Natural killer cell (primary cell): Measurements from ENCODE around the gene IFRD2. TPM values are rescaled to one million over a fixed set of nuclear protein-coding genes. Genes with fewer than 3 reads are reported as not detected.
A peak's percentile ranks its signal among the peaks of the same experiment; 100 is the strongest.

Source experiments
- ATAC-seq, 3 donors: fragments of 150-1000 bp in 2 of 3; fragments of 200-7000 bp in 1 of 3; cut with Tn5 transposase; 1 replicate in 1 of 3; 2 replicates in 2 of 3; pipeline ENCODE4 v1.10.0; 2021; ENCODE audit warnings: mild to moderate bottlenecking in 2 of 3, moderate library complexity in 2 of 3
- DNase-seq, 2 donors: peaks; one replicate each; pipeline versions ENCODE4 v3.0.0 to v3.0.0-alpha.2; 2013 to 2021; ENCODE audit warnings: mixed read lengths in 1 of 2
- H3K27ac ChIP-seq: one replicate; pipeline ENCODE4 v1.5.1; 2013; ENCODE audit warnings: mild to moderate bottlenecking, low read length
- H3K27me3 ChIP-seq: one replicate; pipeline ENCODE4 v1.6.1; 2013; ENCODE audit warnings: low read length; ENCODE audit not compliant: control insufficient read depth, insufficient read depth
- H3K36me3 ChIP-seq: one replicate; pipeline ENCODE4 v1.6.1; 2013; ENCODE audit warnings: low read length; ENCODE audit not compliant: control insufficient read depth, insufficient read depth
- H3K4me1 ChIP-seq: one replicate; pipeline ENCODE4 v1.6.1; 2013; ENCODE audit warnings: low read length; ENCODE audit not compliant: control insufficient read depth, insufficient read depth
- H3K4me3 ChIP-seq: one replicate; pipeline ENCODE4 v1.5.1; 2013; ENCODE audit warnings: low read length
- H3K9me3 ChIP-seq: one replicate; pipeline ENCODE4 v1.6.1; 2013; ENCODE audit warnings: low read length; ENCODE audit not compliant: control insufficient read depth, insufficient read depth
- H3K27ac Mint-ChIP-seq, 2 donors: one replicate each; pipeline ENCODE4 v1.8.0; 2022; ENCODE audit warnings: mild to moderate bottlenecking in 2 of 2, mixed read lengths in 2 of 2, moderate library complexity in 1 of 2
- H3K27me3 Mint-ChIP-seq, 2 donors: one replicate each; pipeline ENCODE4 v1.8.0; 2022; ENCODE audit warnings: low read depth in 2 of 2, mixed read lengths in 2 of 2
- H3K36me3 Mint-ChIP-seq: one replicate; pipeline ENCODE4 v1.8.0; 2022; ENCODE audit warnings: mixed read lengths
- H3K4me1 Mint-ChIP-seq, 2 donors: one replicate each; pipeline ENCODE4 v1.8.0; 2022; ENCODE audit warnings: mixed read lengths in 2 of 2
- H3K4me3 Mint-ChIP-seq: one replicate; pipeline ENCODE4 v1.8.0; 2022; ENCODE audit warnings: mild to moderate bottlenecking, moderate library complexity, mixed read lengths
- H3K9me3 Mint-ChIP-seq, 2 donors: one replicate each; pipeline ENCODE4 v1.8.0; 2022; ENCODE audit warnings: mixed read lengths in 2 of 2
- WGBS: methylation state at CpG from one replicate; pipeline ENCODE4 v1.1.7; 2013; ENCODE audit warnings: missing lambda C conversion rate; ENCODE audit not compliant: insufficient coverage; 5-methylcytosine and 5-hydroxymethylcytosine counted together
- intact Hi-C: fragments of 100-400 bp; cut with micrococcal nuclease; formaldehyde crosslinking; loops from one replicate; pipeline ENCODE4 v1.14.2; 2022
- total RNA-seq, 4 donors: library from RNA; stranded (reverse); fragments of 120-200 nt in 1 of 4; gene quantifications; one replicate each; pipeline versions ENCODE4 v1.2.3 to v1.2.4, GENCODE V29; 2013 to 2022
- TF ChIP-seq, protein P1 (sequence below): fragments of 200-600 bp; IDR thresholded peaks from one replicate; pipeline ENCODE4 v1.8.0; 2022; ENCODE audit warnings: antibody characterized with exemption

IFRD2 gene
- total RNA-seq, 3 donors from 2014 or later (not counting 1 experiment from before 2014, with no cell fraction given), result 27.8 to 39.1 (median 32.1) TPM

DNA sequence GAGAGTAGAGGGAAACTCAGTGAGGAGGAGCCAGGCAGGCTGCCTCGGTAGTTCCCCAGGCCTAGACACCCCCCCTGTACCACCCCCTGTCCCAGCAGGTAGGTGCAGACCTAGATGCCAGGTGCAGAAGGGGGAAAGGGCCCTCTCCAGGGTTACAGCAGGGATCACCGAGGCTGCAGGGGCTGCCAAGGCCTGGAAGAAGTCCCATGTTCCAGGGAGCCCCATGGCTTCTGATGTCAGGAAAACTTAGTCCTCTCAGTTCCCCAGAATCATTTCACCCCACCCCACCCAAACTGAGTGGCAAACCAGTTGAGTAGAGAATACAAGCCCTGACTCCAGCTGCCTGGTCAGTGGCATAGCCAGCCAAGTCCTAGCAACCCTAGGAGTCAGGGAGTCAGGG, 30.7 kb downstream of the IFRD2 start:
- TF ChIP-seq, protein P1, sequence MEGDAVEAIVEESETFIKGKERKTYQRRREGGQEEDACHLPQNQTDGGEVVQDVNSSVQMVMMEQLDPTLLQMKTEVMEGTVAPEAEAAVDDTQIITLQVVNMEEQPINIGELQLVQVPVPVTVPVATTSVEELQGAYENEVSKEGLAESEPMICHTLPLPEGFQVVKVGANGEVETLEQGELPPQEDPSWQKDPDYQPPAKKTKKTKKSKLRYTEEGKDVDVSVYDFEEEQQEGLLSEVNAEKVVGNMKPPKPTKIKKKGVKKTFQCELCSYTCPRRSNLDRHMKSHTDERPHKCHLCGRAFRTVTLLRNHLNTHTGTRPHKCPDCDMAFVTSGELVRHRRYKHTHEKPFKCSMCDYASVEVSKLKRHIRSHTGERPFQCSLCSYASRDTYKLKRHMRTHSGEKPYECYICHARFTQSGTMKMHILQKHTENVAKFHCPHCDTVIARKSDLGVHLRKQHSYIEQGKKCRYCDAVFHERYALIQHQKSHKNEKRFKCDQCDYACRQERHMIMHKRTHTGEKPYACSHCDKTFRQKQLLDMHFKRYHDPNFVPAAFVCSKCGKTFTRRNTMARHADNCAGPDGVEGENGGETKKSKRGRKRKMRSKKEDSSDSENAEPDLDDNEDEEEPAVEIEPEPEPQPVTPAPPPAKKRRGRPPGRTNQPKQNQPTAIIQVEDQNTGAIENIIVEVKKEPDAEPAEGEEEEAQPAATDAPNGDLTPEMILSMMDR, result no peak
- ATAC-seq (no peak), DNase-seq (no peak)
- Histone ChIP-seq H3K4me3 (no peak overlapping the region), H3K27ac (no peak overlapping the region), H3K36me3 (peaks cover 26% of the 10 kb centered on the region), H3K27me3 (no peaks in the 10 kb centered on the region), H3K4me1 (peaks cover 19% of the 10 kb centered on the region), H3K9me3 (no peaks in the 10 kb centered on the region)
- Mint-ChIP-seq H3K36me3 (no peaks in the 10 kb centered on the region), H3K4me3 (no peak overlapping the region), H3K9me3 (no peaks in the 10 kb centered on the region), H3K4me1 (peaks cover 5 to 15% of the 10 kb centered on the region in 2 donors), H3K27ac (peak overlapping the region in 1 of 2 donors; percentile 84), H3K27me3 (peaks cover 0 to 3% of the 10 kb centered on the region in 2 donors)
- WGBS, result 92% methylated on average over 1 of the region's 2 CpGs
- intact Hi-C loops, result no loop called here

DNA sequence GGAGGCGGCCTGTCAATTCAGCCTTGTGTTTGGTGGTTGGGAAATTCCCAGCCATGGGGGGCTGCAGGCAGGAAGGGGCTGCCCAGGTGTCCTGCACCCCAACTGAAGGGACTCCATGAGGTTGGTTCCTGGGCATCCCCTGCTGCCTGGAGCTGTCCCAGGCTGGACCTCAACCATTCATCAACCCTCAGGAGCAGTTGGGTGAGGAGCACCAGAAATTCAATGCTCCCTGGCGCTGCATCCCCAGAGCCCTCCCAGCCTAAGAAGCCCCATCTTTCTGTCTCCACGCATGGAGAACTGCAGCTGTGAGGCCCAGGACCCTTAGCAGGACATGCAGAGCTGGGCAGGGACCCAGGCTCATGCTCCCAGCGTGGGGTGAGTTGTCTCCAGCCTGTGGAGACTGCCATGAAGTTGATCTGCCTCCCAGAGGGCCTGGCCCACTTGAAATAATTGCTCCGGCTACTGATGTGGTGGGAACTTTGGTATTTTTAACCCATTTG, 31.2 kb downstream of the IFRD2 start:
- Mint-ChIP-seq H3K27me3 (peaks cover 0 to 3% of the 10 kb centered on the region in 2 donors), H3K36me3 (no peaks in the 10 kb centered on the region), H3K4me3 (no peak overlapping the region), H3K9me3 (no peaks in the 10 kb centered on the region), H3K27ac (peak overlapping the region in 1 of 2 donors; percentile 84), H3K4me1 (peaks cover 5 to 16% of the 10 kb centered on the region in 2 donors)
- Histone ChIP-seq H3K27ac (no peak overlapping the region), H3K9me3 (no peaks in the 10 kb centered on the region), H3K27me3 (no peaks in the 10 kb centered on the region), H3K4me3 (no peak overlapping the region), H3K4me1 (peaks cover 19% of the 10 kb centered on the region), H3K36me3 (peaks cover 31% of the 10 kb centered on the region)
- intact Hi-C loops, result loop anchor here (1.0 kb wide), 3 partner anchors 15 to 34 kb away; partner anchors contain the start of gene IFRD2
- TF ChIP-seq, protein P1, result no peak
- 92% methylated on average over 5 of the region's 5 CpGs for WGBS
- DNase-seq, result no peak
- no peak for ATAC-seq

DNA sequence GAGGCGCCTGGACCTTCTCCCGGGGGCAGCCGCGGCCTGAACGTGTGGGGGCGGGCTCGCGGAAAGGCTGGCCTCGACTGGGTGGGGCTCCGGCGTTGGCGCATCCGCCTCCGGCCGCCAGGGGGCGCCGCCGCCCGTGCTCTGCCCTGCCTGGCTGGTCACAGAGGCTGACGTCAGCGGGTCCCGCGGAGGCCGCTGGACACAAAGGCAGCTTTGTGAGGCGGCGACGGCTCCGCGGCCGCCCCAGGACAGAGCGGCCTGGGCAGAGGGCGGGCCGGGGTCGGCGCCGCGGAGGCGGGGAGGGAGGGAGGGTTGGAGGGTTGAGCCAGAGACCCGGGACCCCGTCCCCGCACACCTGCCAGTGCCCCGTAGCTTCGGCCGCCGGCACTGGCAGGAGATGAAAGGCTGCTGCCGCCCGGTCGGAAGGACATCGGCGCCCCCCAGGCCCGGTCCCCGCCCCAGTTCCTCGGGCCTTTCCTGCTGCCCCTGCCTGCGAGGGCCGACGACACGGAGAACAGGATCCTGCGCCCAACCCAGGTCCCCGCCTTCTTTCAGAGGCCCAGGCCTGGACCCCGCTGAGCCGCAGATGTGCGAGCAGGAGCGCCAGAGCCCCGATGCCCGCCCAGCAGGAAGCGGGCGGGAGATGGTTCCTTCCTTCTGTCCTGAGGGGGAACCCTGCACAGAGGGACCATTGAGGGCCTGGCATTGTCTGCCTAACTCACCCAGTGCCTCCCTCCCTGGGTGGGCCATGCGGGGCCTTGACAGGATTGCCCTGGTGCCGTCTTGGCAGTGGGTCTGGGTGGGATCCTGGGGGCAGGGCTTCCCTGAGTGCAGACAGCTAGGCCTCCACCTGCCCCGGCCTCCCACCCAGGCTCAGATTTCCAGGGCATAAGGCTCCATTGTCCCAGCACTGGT, 31.9 kb downstream of the IFRD2 start:
- H3K4me1 ChIP-seq, result peaks cover 20% of the 10 kb centered on the region
- Mint-ChIP-seq H3K36me3 (no peaks in the 10 kb centered on the region), H3K27me3 (no peaks in the 10 kb centered on the region), H3K4me3 (peak overlapping the region; percentile 77), H3K4me1 (peaks cover 5 to 16% of the 10 kb centered on the region in 2 donors), H3K9me3 (no peaks in the 10 kb centered on the region), H3K27ac (peak overlapping the region; percentile 71 to 84)
- no peaks in the 10 kb centered on the region for H3K27me3 ChIP-seq
- ATAC-seq (peak; percentile 95 to 98 (median 95)), DNase-seq (peak; percentile 92)
- TF ChIP-seq, protein P1, result peak; percentile 92
- H3K4me3 ChIP-seq, result peak overlapping the region; percentile 44
- no peaks in the 10 kb centered on the region for H3K9me3 ChIP-seq
- peak overlapping the region; percentile 77 for H3K27ac ChIP-seq
- WGBS, result 3% methylated on average over 70 of the region's 70 CpGs
- H3K36me3 ChIP-seq, result peaks cover 35% of the 10 kb centered on the region
- intact Hi-C loops, result loop anchor here (1.0 kb wide), 3 partner anchors 14 to 33 kb away; partner anchors contain the start of gene IFRD2
